Fibroblast of the aortic adventitia (primary cell): ENCODE data around the gene KLHL26. TPM values are rescaled to one million over a fixed set of nuclear protein-coding genes. Genes with fewer than 3 reads are reported as not detected.

Source experiments
- DNase-seq: peaks from one replicate; pipeline ENCODE4 v3.0.0-alpha.2; 2010; ENCODE audit warnings: low read depth
- H3K4me3 ChIP-seq: 2 replicates; pipeline ENCODE4 v1.5.1; 2011; ENCODE audit warnings: low read depth, mild to moderate bottlenecking, control low read depth, low read length, moderate library complexity
- total RNA-seq: library from RNA; depleted of rRNA; stranded (reverse); fragments of >200 nt; gene quantifications from 2 replicates; pipeline ENCODE4 v1.2.3, GENCODE V29; 2012; ENCODE audit warnings: low replicate concordance
- TF ChIP-seq, protein P1 (sequence below): IDR thresholded peaks from 2 replicates; pipeline ENCODE4 v1.5.1; 2011; ENCODE audit warnings: mild to moderate bottlenecking, low read length, control low read depth, inconsistent platforms; ENCODE audit not compliant: insufficient read depth

KLHL26 gene
- total RNA-seq, 1 donor = 3.9 TPM

DNA sequence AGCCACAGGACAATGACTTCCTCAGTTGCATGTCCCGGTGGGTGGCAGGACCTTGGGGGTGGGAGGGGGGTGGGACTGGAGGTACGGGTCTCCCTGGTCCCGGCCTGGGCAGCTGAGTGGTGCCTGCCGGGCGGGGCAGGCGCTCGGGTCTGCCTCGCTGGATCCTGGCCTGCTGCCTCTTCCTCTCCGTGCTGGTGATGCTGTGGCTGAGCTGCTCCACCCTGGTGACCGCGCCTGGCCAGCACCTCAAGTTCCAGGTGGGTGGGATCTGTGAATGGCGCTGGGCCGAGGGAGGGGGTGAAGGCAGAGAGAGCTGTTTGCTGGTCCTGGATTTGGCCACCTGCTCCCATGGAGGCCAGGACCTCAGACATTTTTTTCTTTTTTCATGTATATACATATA lies 18.6 kb upstream of the KLHL26 start:
- TF ChIP-seq, protein P1, sequence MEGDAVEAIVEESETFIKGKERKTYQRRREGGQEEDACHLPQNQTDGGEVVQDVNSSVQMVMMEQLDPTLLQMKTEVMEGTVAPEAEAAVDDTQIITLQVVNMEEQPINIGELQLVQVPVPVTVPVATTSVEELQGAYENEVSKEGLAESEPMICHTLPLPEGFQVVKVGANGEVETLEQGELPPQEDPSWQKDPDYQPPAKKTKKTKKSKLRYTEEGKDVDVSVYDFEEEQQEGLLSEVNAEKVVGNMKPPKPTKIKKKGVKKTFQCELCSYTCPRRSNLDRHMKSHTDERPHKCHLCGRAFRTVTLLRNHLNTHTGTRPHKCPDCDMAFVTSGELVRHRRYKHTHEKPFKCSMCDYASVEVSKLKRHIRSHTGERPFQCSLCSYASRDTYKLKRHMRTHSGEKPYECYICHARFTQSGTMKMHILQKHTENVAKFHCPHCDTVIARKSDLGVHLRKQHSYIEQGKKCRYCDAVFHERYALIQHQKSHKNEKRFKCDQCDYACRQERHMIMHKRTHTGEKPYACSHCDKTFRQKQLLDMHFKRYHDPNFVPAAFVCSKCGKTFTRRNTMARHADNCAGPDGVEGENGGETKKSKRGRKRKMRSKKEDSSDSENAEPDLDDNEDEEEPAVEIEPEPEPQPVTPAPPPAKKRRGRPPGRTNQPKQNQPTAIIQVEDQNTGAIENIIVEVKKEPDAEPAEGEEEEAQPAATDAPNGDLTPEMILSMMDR = no peak
- DNase-seq = no peak
- H3K4me3 ChIP-seq = no peak overlapping the region

DNA sequence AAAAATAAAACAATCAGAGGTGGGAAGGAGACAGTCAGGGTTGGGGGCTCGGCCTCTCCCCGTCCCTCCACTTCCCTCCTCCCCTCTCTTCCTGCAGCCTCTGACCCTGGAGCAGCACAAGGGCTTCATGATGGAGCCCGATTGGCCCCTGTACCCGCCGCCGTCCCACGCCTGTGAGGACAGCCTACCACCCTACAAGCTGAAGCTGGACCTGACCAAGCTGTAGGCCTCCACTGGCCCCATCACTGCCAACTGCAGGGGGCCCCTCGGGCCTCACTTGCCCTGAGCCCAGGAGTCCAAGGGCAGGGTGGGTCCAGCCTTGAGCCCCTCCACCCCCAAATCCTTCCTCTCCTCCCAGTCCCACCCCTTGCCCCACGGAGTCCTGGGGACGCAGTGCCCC lies 16.5 kb upstream of the KLHL26 start:
- DNase-seq = no peak
- TF ChIP-seq, protein P1 = no peak
- H3K4me3 ChIP-seq = no peak overlapping the region

DNA sequence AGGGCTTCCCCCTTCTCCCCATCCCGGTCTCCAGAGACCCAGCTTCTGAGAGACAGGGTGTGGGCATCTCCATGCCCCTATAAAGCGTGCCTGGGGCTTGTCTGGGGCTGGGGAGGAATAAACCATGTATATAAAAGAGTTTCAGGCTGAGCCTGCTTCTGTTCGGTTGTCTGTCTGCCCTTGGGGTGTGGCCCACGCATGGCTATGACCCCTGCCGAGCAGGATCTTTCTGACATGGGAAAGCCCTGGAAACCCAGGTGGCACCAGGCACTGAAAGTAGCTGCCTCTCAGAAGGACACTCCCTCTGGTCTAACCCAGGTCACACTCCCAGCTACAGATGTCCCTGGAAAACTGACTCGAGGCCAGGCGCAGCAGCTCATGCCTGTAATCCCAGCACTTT lies 15.9 kb upstream of the KLHL26 start:
- H3K4me3 ChIP-seq = no peak overlapping the region
- TF ChIP-seq, protein P1 = no peak
- DNase-seq = no peak

DNA sequence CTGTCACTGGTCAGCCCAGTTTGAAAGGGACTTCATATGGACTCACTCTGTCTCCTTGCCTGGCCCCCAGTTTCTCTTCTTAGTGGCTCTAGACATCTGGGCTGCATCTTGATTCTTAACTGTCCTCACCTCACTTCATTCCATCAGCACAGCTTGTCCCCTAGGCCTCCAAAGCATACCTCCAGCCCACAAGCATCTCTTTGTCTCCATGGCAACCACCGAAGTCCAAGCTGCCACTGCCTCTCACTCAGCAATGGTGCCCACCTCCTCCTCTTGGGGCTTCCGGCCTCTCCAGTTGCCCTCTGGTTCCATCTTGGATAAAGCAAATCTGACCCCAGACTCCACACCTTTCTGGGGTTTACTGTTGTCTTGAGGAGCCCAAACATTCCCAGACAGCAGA lies 9.9 kb upstream of the KLHL26 start:
- DNase-seq = no peak
- H3K4me3 ChIP-seq = no peak overlapping the region
- TF ChIP-seq, protein P1 = no peak

DNA sequence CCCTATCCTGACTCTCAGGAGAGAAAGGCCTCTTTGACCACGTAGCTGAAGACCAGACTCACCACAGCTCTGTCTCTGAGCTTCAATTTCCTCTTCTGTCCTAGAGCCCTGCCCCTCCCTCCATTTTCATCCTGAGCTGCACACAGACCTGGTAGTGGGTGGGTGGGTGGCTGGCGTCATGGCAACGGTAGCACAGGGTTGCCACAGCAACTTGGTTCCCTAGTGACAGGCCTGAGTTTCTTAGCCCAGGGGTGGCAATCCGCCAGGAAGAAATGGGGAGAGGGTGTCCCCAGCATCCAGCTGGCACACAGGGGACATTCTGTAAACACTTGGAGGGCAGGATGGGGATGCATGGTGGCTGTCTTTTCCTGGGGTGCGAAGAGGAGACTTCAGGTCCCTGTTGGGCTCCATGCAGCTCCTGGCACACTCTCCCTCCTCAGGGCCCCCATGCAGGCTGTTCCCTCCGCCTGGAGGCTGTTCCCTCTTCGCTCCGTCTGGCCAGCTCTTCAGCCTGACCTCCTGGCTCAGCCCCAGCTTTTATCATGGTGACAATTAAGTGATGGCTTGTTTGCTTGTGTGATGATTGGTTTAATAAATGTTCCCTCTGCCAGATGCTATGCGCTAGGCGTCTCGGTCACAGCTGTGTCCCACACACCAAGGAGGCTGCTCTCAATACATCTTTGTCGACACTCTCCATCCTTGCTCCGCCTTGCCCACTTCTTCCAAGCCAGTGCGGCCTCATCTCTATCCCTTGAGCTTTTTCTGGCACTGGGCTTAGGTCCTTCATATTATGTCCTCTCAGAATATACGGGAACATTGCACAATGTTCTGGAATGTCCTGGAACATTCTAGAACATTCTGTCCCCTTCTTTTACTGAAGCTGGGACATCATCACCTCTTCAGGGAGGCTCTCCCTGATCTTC lies 7.4 kb upstream of the KLHL26 start:
- H3K4me3 ChIP-seq = no peak overlapping the region
- TF ChIP-seq, protein P1 = no peak
- DNase-seq = no peak

DNA sequence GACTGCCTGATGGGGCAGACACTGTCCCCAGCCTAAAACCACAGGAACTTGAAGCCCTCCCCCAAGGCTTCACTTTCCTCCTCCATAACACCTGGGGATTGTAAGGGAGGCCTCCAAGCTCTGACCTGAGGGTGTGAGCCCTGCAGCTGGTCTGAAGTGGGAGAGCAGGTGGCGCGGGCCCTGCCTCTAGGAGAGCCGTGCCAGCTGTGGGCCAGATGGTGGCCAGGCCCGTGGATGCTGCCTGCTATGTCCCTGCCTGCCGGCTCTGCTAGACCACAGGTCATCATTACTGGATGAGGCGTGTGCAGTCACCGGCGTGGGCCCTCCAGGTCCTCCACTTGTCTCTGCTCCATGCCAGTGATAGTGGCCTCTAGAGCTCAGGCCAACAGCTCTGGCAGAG lies 3.5 kb upstream of the KLHL26 start:
- no peak overlapping the region for H3K4me3 ChIP-seq
- DNase-seq = no peak
- TF ChIP-seq, protein P1 = no peak
